Measurements from ENCODE around the gene SH3GL3.

SH3GL3 gene

GRCh38 chr15:83483612-83484011 is 36.5 kb downstream of the SH3GL3 start:
- DNase-seq (ENCODE audit: low read depth) = no peak

GRCh38 chr15:83484636-83485035 is 37.5 kb downstream of the SH3GL3 start:
- H3K36me3 ChIP-seq (ENCODE audit: control insufficient read depth, insufficient read depth, low read length, severe bottlenecking) = no peaks in the 10 kb centered on the region
- H3K9me3 ChIP-seq (ENCODE audit: control insufficient read depth, low read length) = peaks cover 18% of the 10 kb centered on the region
- no peak for DNase-seq (ENCODE audit: low read depth)

More at GRCh38 chr15:83483612-83484011, 36.5 kb downstream of the SH3GL3 start:
- no peaks in the 10 kb centered on the region for H3K4me1 ChIP-seq (ENCODE audit: control insufficient read depth, insufficient read depth, low read length)
- H3K4me3 ChIP-seq (ENCODE audit: low read length) = no peak overlapping the region
- no peaks in the 10 kb centered on the region for H3K36me3 ChIP-seq (ENCODE audit: control insufficient read depth, insufficient read depth, low read length, severe bottlenecking)
- no peak overlapping the region for H3K9ac ChIP-seq (ENCODE audit: low read length)
- H3K27me3 ChIP-seq (replicated peaks; ENCODE audit: control insufficient read depth, insufficient read depth, low read length) = peaks cover 6% of the 10 kb centered on the region
- peaks cover 18% of the 10 kb centered on the region for H3K9me3 ChIP-seq (ENCODE audit: control insufficient read depth, low read length)

GRCh38 chr15:83486363-83486762 is 39.2 kb downstream of the SH3GL3 start:
- DNase-seq (ENCODE audit: low read depth) = no peak
- peaks cover 18% of the 10 kb centered on the region for H3K9me3 ChIP-seq (ENCODE audit: control insufficient read depth, low read length)
- no peaks in the 10 kb centered on the region for H3K4me1 ChIP-seq (ENCODE audit: control insufficient read depth, insufficient read depth, low read length)

More at GRCh38 chr15:83484636-83485035, 37.5 kb downstream of the SH3GL3 start:
- Histone ChIP-seq H3K27me3 (replicated peaks; ENCODE audit: control insufficient read depth, insufficient read depth, low read length) (peaks cover 7% of the 10 kb centered on the region), H3K4me3 (ENCODE audit: low read length) (no peak overlapping the region), H3K4me1 (ENCODE audit: control insufficient read depth, insufficient read depth, low read length) (no peaks in the 10 kb centered on the region), H3K9ac (ENCODE audit: low read length) (no peak overlapping the region)

GRCh38 chr15:83487519-83487918 is 40.4 kb downstream of the SH3GL3 start:
- Histone ChIP-seq H3K4me3 (ENCODE audit: low read length) (no peak overlapping the region), H3K36me3 (ENCODE audit: control insufficient read depth, insufficient read depth, low read length, severe bottlenecking) (no peaks in the 10 kb centered on the region), H3K4me1 (ENCODE audit: control insufficient read depth, insufficient read depth, low read length) (no peaks in the 10 kb centered on the region), H3K9ac (ENCODE audit: low read length) (no peak overlapping the region), H3K27me3 (replicated peaks; ENCODE audit: control insufficient read depth, insufficient read depth, low read length) (peaks cover 8% of the 10 kb centered on the region), H3K9me3 (ENCODE audit: control insufficient read depth, low read length) (peaks cover 18% of the 10 kb centered on the region)
- DNase-seq (ENCODE audit: low read depth) = no peak

More at GRCh38 chr15:83486363-83486762, 39.2 kb downstream of the SH3GL3 start:
- Histone ChIP-seq H3K4me3 (ENCODE audit: low read length) (no peak overlapping the region), H3K36me3 (ENCODE audit: control insufficient read depth, insufficient read depth, low read length, severe bottlenecking) (no peaks in the 10 kb centered on the region), H3K9ac (ENCODE audit: low read length) (no peak overlapping the region), H3K27me3 (replicated peaks; ENCODE audit: control insufficient read depth, insufficient read depth, low read length) (peaks cover 8% of the 10 kb centered on the region)

- Histone ChIP-seq H3K36me3 (ENCODE audit: control insufficient read depth, insufficient read depth, low read length, severe bottlenecking) (no peaks in the 10 kb centered on the region), H3K27me3 (replicated peaks; ENCODE audit: control insufficient read depth, insufficient read depth, low read length) (peaks cover 8% of the 10 kb centered on the region), H3K4me3 (ENCODE audit: low read length) (no peak overlapping the region), H3K4me1 (ENCODE audit: control insufficient read depth, insufficient read depth, low read length) (no peaks in the 10 kb centered on the region), H3K9me3 (ENCODE audit: control insufficient read depth, low read length) (peaks cover 4% of the 10 kb centered on the region), H3K9ac (ENCODE audit: low read length) (no peak overlapping the region)
- DNase-seq (ENCODE audit: low read depth) = no peak
Measured at GRCh38 chr15:83489690-83490089, 42.5 kb downstream of the SH3GL3 start.

GRCh38 chr15:83491486-83491885 is 44.3 kb downstream of the SH3GL3 start:
- no peaks in the 10 kb centered on the region for H3K4me1 ChIP-seq (ENCODE audit: control insufficient read depth, insufficient read depth, low read length)
- no peak overlapping the region for H3K4me3 ChIP-seq (ENCODE audit: low read length)
- H3K9ac ChIP-seq (ENCODE audit: low read length) = no peak overlapping the region
- H3K36me3 ChIP-seq (ENCODE audit: control insufficient read depth, insufficient read depth, low read length, severe bottlenecking) = no peaks in the 10 kb centered on the region
- H3K9me3 ChIP-seq (ENCODE audit: control insufficient read depth, low read length) = peaks cover 1% of the 10 kb centered on the region
- no peak for DNase-seq (ENCODE audit: low read depth)
- peaks cover 8% of the 10 kb centered on the region for H3K27me3 ChIP-seq (replicated peaks; ENCODE audit: control insufficient read depth, insufficient read depth, low read length)

- H3K9ac ChIP-seq (ENCODE audit: low read length) = no peak overlapping the region
- H3K4me3 ChIP-seq (ENCODE audit: low read length) = no peak overlapping the region
- peaks cover 16% of the 10 kb centered on the region for H3K9me3 ChIP-seq (ENCODE audit: control insufficient read depth, low read length)
- DNase-seq (ENCODE audit: low read depth) = no peak
- H3K36me3 ChIP-seq (ENCODE audit: control insufficient read depth, insufficient read depth, low read length, severe bottlenecking) = no peaks in the 10 kb centered on the region
- H3K4me1 ChIP-seq (ENCODE audit: control insufficient read depth, insufficient read depth, low read length) = no peaks in the 10 kb centered on the region
- no peaks in the 10 kb centered on the region for H3K27me3 ChIP-seq (replicated peaks; ENCODE audit: control insufficient read depth, insufficient read depth, low read length)
Measured at GRCh38 chr15:83496766-83497165, 49.6 kb downstream of the SH3GL3 start.

- Histone ChIP-seq H3K4me1 (ENCODE audit: control insufficient read depth, insufficient read depth, low read length) (no peaks in the 10 kb centered on the region), H3K9ac (ENCODE audit: low read length) (no peak overlapping the region)
- no peak for DNase-seq (ENCODE audit: low read depth)
Measured at GRCh38 chr15:83498374-83498773, 51.2 kb downstream of the SH3GL3 start.

GRCh38 chr15:83498801-83499200 is 51.7 kb downstream of the SH3GL3 start:
- no peak for DNase-seq (ENCODE audit: low read depth)
- H3K4me3 ChIP-seq (ENCODE audit: low read length) = no peak overlapping the region
- H3K9me3 ChIP-seq (ENCODE audit: control insufficient read depth, low read length) = peaks cover 16% of the 10 kb centered on the region

More at GRCh38 chr15:83498374-83498773, 51.2 kb downstream of the SH3GL3 start:
- peaks cover 16% of the 10 kb centered on the region for H3K9me3 ChIP-seq (ENCODE audit: control insufficient read depth, low read length)
- no peaks in the 10 kb centered on the region for H3K36me3 ChIP-seq (ENCODE audit: control insufficient read depth, insufficient read depth, low read length, severe bottlenecking)
- H3K4me3 ChIP-seq (ENCODE audit: low read length) = no peak overlapping the region
- H3K27me3 ChIP-seq (replicated peaks; ENCODE audit: control insufficient read depth, insufficient read depth, low read length) = no peaks in the 10 kb centered on the region

GRCh38 chr15:83499476-83499875 is 52.3 kb downstream of the SH3GL3 start:
- Histone ChIP-seq H3K36me3 (ENCODE audit: control insufficient read depth, insufficient read depth, low read length, severe bottlenecking) (no peaks in the 10 kb centered on the region), H3K27me3 (replicated peaks; ENCODE audit: control insufficient read depth, insufficient read depth, low read length) (no peaks in the 10 kb centered on the region), H3K4me3 (ENCODE audit: low read length) (no peak overlapping the region), H3K4me1 (ENCODE audit: control insufficient read depth, insufficient read depth, low read length) (no peaks in the 10 kb centered on the region), H3K9ac (ENCODE audit: low read length) (no peak overlapping the region), H3K9me3 (ENCODE audit: control insufficient read depth, low read length) (peaks cover 16% of the 10 kb centered on the region)
- no peak for DNase-seq (ENCODE audit: low read depth)

More at GRCh38 chr15:83498801-83499200, 51.7 kb downstream of the SH3GL3 start:
- H3K36me3 ChIP-seq (ENCODE audit: control insufficient read depth, insufficient read depth, low read length, severe bottlenecking) = no peaks in the 10 kb centered on the region
- H3K4me1 ChIP-seq (ENCODE audit: control insufficient read depth, insufficient read depth, low read length) = no peaks in the 10 kb centered on the region
- no peak overlapping the region for H3K9ac ChIP-seq (ENCODE audit: low read length)
- H3K27me3 ChIP-seq (replicated peaks; ENCODE audit: control insufficient read depth, insufficient read depth, low read length) = no peaks in the 10 kb centered on the region

GRCh38 chr15:83503595-83504364 is 56.6 kb downstream of the SH3GL3 start:
- H3K27me3 ChIP-seq (replicated peaks; ENCODE audit: control insufficient read depth, insufficient read depth, low read length) = no peaks in the 10 kb centered on the region
- no peak overlapping the region for H3K4me3 ChIP-seq (ENCODE audit: low read length)
- no peaks in the 10 kb centered on the region for H3K36me3 ChIP-seq (ENCODE audit: control insufficient read depth, insufficient read depth, low read length, severe bottlenecking)
- no peaks in the 10 kb centered on the region for H3K4me1 ChIP-seq (ENCODE audit: control insufficient read depth, insufficient read depth, low read length)
- peaks cover 2% of the 10 kb centered on the region for H3K9me3 ChIP-seq (ENCODE audit: control insufficient read depth, low read length)
- DNase-seq (ENCODE audit: low read depth) = no peak
- H3K9ac ChIP-seq (ENCODE audit: low read length) = no peak overlapping the region
